Esophagus squamous epithelium (tissue), 4 donors: ENCODE results near the gene KLHL2.
"Not testable (repeated sequence)": the region's sequence is repeated elsewhere in the genome, so short reads cannot be mapped to it uniquely, and the experiment has no call there.

Source experiments
- CTCF ChIP-seq, 6 experiments: fragments of 450-650 bp in 4 of 6; fragments of 200-600 bp in 2 of 6; sonication (generic) in 2 of 6; IDR thresholded peaks; one replicate each; pipeline ENCODE4 v1.5.1; 2016 to 2019; ENCODE audit warnings: antibody characterized with exemption in 6 of 6, mild to moderate bottlenecking in 4 of 6, moderate library complexity in 4 of 6
- POLR2A ChIP-seq, 4 donors: fragments of 450-650 bp; IDR thresholded peaks; one replicate each; pipeline ENCODE4 v1.6.1; 2017; ENCODE audit warnings: antibody characterized with exemption in 4 of 4, mild to moderate bottlenecking in 4 of 4, moderate library complexity in 3 of 4

GRCh38 chr4:165184998-165185397 is 22.4 kb upstream of the KLHL2 start:
- not testable (repeated sequence) for TF ChIP-seq CTCF, POLR2A (IDR thresholded peaks at IDR 0.05)
